Measurements from ENCODE around the gene ZNF444. TPM values are rescaled to one million over a fixed set of nuclear protein-coding genes. Genes with fewer than 3 reads are reported as not detected.
A peak's percentile ranks its signal among the peaks of the same experiment; 100 is the strongest.
"Not testable (repeated sequence)": the region's sequence is repeated elsewhere in the genome, so short reads cannot be mapped to it uniquely, and the experiment has no call there.

ZNF444 gene
- total RNA-seq, 1 experiment from 2014 or later: 30.9 TPM

DNA sequence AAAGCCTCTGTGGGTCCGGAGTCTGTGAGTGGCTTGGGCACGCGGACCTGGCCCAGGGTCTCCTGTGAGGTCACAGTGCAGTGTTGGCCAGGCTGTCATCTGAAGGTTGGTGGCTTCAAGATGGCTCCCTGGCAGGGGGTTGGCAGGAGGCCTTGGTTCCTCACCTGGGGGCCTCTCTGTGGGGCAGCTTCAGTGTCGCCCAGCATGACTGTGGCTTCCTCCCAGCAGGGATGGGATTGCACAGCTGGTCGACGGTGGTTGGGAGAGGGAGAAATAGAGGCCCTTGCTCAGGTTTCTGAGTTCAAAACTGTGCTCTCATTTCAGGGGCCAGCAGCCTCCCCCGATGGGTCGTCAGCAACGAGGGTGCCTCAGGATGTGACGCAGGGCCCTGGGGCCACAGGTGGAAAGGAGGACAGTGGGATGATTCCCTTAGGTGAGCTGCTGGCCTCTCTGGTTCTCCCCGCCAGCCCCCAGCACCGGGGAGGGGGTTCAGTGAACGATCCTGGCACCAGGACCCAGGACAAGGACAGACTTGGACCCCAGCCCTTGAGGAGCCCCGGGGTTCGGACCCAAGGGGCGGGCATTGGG lies 17.2 kb downstream of the ZNF444 start:
- in situ Hi-C loops (cut with HindIII; ENCODE audit: low pct_unique_long_range_greater_than_20kb, low sequenced_read_pairs): no loop called here
- no peak for DNase-seq (ENCODE audit: low read depth)

DNA sequence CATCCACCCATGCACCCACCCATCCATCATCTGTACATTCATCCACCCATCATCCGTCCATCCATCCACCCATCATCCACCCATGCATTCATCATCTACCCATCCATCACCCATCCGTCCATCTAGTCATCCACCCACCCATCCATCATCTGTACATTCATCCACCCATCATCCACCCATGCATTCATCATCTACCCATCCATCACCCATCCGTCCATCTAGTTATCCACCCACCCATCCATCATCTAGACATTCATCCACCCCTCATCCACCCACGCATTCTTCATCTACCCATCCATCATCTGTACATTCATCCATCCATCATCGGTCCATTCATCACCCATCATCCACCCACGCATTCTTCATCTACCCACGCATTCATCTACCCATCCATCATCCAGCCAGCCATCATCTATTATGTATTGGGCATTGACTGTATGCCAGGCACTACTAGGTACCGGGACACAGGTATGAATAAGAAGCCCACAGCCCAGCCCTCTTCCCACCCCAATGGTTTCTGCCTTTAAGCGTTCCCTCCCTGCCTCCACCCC lies 18.0 kb downstream of the ZNF444 start:
- in situ Hi-C loops (cut with HindIII; ENCODE audit: low pct_unique_long_range_greater_than_20kb, low sequenced_read_pairs): no loop called here

GRCh38 chr19:56159622-56160271 lies 18.7 kb downstream of the ZNF444 start:
- no peak for DNase-seq (ENCODE audit: low read depth)
- in situ Hi-C loops (cut with HindIII; ENCODE audit: low pct_unique_long_range_greater_than_20kb, low sequenced_read_pairs): no loop called here

More for the DNA sequence above, 18.0 kb downstream of the ZNF444 start:
- no peak for DNase-seq (ENCODE audit: low read depth)

DNA sequence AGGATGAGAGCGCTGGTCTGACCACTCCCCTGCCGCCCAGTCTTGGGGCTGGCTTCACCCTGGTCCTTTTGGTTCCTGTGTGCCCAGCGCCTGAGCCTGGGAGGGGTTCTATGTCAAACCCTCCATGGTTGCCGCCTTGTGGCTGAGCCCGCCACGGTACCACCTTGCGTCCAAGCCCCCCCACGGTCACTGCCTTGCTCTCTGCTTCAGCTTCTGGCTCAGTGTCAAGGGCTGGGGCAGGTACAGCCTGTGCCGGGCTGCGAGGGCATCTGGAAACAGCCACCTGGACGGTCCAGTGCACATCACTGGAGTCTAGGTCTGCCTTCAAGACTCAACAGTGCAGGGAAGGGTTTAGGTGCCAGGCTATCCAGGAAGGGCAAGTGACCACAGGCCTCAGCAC lies 20.4 kb downstream of the ZNF444 start:
- in situ Hi-C loops (cut with HindIII; ENCODE audit: low pct_unique_long_range_greater_than_20kb, low sequenced_read_pairs): no loop called here
- no peak for DNase-seq (ENCODE audit: low read depth)

- DNase-seq (ENCODE audit: low read depth): no peak
- in situ Hi-C loops (cut with HindIII; ENCODE audit: low pct_unique_long_range_greater_than_20kb, low sequenced_read_pairs): no loop called here
These were observed 21.2 kb downstream of the ZNF444 start for GRCh38 chr19:56162258-56162657.

- DNase-seq (ENCODE audit: low read depth): no peak
- in situ Hi-C loops (cut with HindIII; ENCODE audit: low pct_unique_long_range_greater_than_20kb, low sequenced_read_pairs): no loop called here
These were observed 22.0 kb downstream of the ZNF444 start for GRCh38 chr19:56163097-56163496.

GRCh38 chr19:56167064-56167578 lies 26.0 kb downstream of the ZNF444 start:
- DNase-seq (ENCODE audit: low read depth): peak; percentile 16
- in situ Hi-C loops (cut with HindIII; ENCODE audit: low pct_unique_long_range_greater_than_20kb, low sequenced_read_pairs): no loop called here

- in situ Hi-C loops (cut with HindIII; ENCODE audit: low pct_unique_long_range_greater_than_20kb, low sequenced_read_pairs): no loop called here
- peak; percentile 82 for DNase-seq (ENCODE audit: low read depth)
These were observed 29.2 kb downstream of the ZNF444 start for GRCh38 chr19:56170261-56170660.

DNA sequence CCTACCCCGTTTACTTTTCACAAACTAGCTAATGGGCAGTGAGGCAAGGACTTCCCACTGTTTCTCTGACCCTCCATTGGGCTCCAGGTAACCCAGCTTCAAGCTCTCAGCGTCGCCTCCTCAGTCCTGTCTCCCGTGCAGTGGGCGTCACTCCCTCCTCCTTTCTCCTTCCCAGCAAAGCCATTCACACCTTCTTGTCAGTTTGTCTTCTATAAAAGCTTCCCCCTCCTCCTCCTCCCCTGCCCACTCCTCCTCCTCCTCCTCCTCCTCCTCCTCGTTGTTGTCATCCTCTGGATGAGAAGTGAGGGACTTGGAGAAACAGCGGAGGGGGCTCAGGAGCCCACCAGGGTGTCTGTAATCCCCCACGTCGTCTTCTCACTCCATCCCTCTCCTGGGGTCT lies 33.0 kb downstream of the ZNF444 start:
- no peak for DNase-seq (ENCODE audit: low read depth)
- in situ Hi-C loops (cut with HindIII; ENCODE audit: low pct_unique_long_range_greater_than_20kb, low sequenced_read_pairs): no loop called here

- DNase-seq (ENCODE audit: low read depth): no peak
- in situ Hi-C loops (cut with HindIII; ENCODE audit: low pct_unique_long_range_greater_than_20kb, low sequenced_read_pairs): no loop called here
These were observed 33.5 kb downstream of the ZNF444 start for GRCh38 chr19:56174550-56174949.

DNA sequence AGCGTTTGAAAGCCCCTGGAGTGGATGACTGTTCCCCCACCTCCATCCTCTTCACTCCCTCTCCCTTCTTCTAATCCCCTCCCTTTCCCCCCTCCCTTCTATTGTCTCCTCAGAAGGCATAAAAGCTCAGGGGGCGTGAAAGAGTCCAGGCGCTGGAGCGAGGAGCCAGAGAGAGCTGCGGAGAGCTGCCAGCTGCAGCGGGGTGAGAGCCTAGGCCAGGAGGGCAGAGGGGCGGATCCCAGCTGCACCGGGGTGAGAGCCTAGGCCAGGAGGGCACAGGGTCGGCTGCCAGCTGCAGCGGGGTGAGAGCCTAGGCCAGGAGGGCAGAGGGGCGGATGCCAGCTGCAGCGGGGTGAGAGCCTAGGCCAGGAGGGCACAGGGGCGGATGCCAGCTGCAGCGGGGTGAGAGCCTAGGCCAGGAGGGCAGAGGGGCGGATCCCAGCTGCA lies 34.8 kb downstream of the ZNF444 start, which contains the start of gene GALP:
GALP (plus strand) TSS at position 148 of the 447 bp plus-strand sequence. CDS start 1,101 bp downstream, outside the sequence.
- in situ Hi-C loops (cut with HindIII; ENCODE audit: low pct_unique_long_range_greater_than_20kb, low sequenced_read_pairs); DNase-seq (ENCODE audit: low read depth): not testable (repeated sequence)

- in situ Hi-C loops (cut with HindIII; ENCODE audit: low pct_unique_long_range_greater_than_20kb, low sequenced_read_pairs); DNase-seq (ENCODE audit: low read depth): not testable (repeated sequence)
These were observed 35.2 kb downstream of the ZNF444 start for GRCh38 chr19:56176310-56176709.

DNA sequence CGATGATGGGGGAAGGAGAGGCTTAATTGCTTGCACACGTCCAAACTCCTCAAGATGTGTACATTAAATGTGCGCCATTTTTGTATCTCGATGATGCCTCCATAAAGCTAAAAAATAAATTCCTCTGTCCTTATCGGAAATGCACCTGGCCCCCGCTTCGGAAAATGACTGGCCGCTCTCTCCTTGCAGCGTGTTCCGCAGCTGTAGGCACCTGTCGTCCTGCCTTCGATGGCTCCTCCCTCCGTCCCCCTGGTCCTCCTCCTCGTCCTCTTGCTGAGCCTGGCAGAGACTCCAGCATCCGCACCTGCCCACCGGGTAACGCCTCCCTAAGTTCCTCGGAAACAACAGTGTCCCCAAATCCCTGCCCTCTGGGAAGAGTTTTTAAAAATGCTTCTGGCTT lies 35.8 kb downstream of the ZNF444 start:
- in situ Hi-C loops (cut with HindIII; ENCODE audit: low pct_unique_long_range_greater_than_20kb, low sequenced_read_pairs): no loop called here
- no peak for DNase-seq (ENCODE audit: low read depth)

DNA sequence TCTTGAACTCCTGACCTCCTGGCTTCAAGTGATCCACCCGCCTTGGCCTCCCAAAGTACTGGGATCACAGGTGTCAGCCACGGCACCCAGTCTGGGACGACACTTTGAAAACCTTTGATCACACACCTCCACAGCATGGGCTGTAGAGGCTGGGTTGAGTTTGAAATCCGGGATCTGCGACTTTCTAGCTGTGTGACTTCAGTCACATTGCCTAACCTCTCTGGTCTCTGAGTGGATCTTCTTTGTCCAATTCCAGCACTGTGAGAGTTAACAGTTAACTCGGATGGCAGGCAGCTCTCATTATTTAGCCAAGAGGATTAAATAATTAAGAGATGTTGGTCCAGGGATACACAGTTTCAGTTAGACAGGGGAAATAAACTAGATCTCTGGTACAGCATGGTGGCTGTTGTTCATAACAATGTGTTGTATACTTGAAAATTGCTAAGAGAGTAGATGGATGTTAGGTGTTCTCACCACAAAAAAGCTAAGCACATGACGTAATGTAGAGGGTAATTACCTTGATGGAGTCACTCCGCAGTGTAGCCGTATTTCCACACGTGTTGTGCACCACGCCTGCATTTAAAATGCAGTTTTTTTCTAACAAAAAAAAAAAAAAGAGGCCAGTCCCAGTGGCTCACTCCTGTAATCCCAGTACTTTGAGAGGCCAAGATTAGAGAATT lies 36.6 kb downstream of the ZNF444 start:
- in situ Hi-C loops (cut with HindIII; ENCODE audit: low pct_unique_long_range_greater_than_20kb, low sequenced_read_pairs): no loop called here
- DNase-seq (ENCODE audit: low read depth): no peak

DNA sequence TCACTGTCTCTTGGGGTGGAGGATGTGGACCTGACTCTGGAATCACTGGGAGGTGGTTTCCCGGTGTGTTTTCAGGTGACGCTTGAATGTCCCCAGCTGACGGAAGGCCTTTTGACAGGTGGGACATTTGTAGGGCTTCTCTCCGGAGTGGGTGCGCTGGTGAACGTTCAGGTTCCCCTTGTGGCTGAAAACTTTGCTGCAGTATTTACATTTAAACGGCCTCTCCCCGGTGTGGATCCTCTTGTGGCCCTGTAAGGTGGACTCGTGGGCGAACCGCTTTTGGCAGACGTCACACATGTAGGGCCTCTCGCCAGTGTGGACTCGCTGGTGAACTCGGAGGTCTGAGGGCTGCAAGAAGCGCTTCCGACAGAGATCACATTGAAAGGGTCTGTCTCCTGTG lies 48.7 kb downstream of the ZNF444 start:
- no peak for DNase-seq (ENCODE audit: low read depth)
- in situ Hi-C loops (cut with HindIII; ENCODE audit: low pct_unique_long_range_greater_than_20kb, low sequenced_read_pairs): no loop called here

GRCh38 chr19:56191115-56191514 lies 50.0 kb downstream of the ZNF444 start:
- in situ Hi-C loops (cut with HindIII; ENCODE audit: low pct_unique_long_range_greater_than_20kb, low sequenced_read_pairs): no loop called here
- DNase-seq (ENCODE audit: low read depth): no peak

GRCh38 chr19:56191711-56192110 lies 50.6 kb downstream of the ZNF444 start:
- no peak for DNase-seq (ENCODE audit: low read depth)
- in situ Hi-C loops (cut with HindIII; ENCODE audit: low pct_unique_long_range_greater_than_20kb, low sequenced_read_pairs): no loop called here

DNA sequence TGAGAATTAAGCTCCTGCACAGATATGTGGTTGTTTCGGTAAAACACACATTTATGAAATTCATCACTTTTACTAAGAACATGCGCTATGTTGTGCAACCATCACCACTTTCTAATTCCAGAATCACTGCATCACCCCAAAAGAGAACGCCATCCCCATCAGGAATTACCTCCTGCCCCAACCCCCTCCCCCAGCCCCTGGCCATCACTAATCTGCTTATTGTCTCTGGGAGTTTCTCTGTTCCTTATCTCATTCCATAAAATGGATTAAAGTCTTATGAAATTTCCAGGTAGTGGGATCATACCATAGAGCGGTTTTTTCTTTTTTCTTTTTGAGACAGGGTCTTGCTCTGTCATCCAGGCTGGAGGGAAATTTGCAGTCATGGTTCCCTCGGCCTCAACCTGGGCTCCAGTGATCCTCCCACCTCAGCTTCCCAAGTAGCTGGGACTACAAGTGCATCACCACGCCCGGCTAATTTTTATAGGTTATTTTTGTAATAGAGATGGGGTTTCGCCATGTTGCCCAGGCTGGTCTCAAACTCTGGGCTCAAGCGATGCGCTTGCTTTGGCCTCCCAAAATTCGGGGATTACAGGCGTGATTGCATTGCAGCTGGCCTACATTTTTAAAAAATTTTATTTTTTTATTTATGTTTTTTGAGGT lies 53.0 kb downstream of the ZNF444 start:
- no peak for DNase-seq (ENCODE audit: low read depth)
- in situ Hi-C loops (cut with HindIII; ENCODE audit: low pct_unique_long_range_greater_than_20kb, low sequenced_read_pairs): no loop called here
